NCI-H2107 treated with DMSO at 0.1 percent for 48 hours (cell line): ENCODE measurements around the gene PMM2.
"Not testable (repeated sequence)": the region's sequence is repeated elsewhere in the genome, so short reads cannot be mapped to it uniquely, and the experiment has no call there.

Experiments
- DNase-seq: peaks from one replicate; lab custom pipeline; 2025; ENCODE audit not compliant: unreplicated experiment; lab: John Stamatoyannopoulos, UW

Gene PMM2

GRCh38 chr16:8781797-8782196 is 15.8 kb upstream of the PMM2 start:
- no peak for DNase-seq

GRCh38 chr16:8782673-8783072 is 15.0 kb upstream of the PMM2 start:
- no peak for DNase-seq

GRCh38 chr16:8785408-8785807 is 12.2 kb upstream of the PMM2 start:
- DNase-seq = no peak

GRCh38 chr16:8786316-8786715 is 11.3 kb upstream of the PMM2 start:
- not testable (repeated sequence) for DNase-seq

GRCh38 chr16:8788578-8789172 is 9.0 kb upstream of the PMM2 start:
- DNase-seq = no peak

- no peak for DNase-seq
Measured at GRCh38 chr16:8795091-8795490, 2.5 kb upstream of the PMM2 start.

GRCh38 chr16:8795818-8796217 is 1.8 kb upstream of the PMM2 start:
- DNase-seq = no peak

GRCh38 chr16:8796469-8797363 is 923 bp upstream of the PMM2 start:
- no peak for DNase-seq

GRCh38 chr16:8798174-8798527 is 512 bp downstream of the PMM2 start:
- no peak for DNase-seq

GRCh38 chr16:8798535-8799157 is 1.0 kb downstream of the PMM2 start:
- DNase-seq = no peak

GRCh38 chr16:8801701-8802100 is 4.1 kb downstream of the PMM2 start:
- no peak for DNase-seq

- DNase-seq = not testable (repeated sequence)
Measured at GRCh38 chr16:8803733-8804132, 6.1 kb downstream of the PMM2 start.

GRCh38 chr16:8804313-8804712 is 6.7 kb downstream of the PMM2 start:
- DNase-seq = no peak

- no peak for DNase-seq
Measured at GRCh38 chr16:8806272-8806983, 8.8 kb downstream of the PMM2 start.

- no peak for DNase-seq
Measured at GRCh38 chr16:8807189-8807588, 9.6 kb downstream of the PMM2 start.

GRCh38 chr16:8808009-8808408 is 10.4 kb downstream of the PMM2 start:
- no peak for DNase-seq

GRCh38 chr16:8808613-8809353 is 11.1 kb downstream of the PMM2 start:
- no peak for DNase-seq

GRCh38 chr16:8812162-8812843 is 14.7 kb downstream of the PMM2 start:
- DNase-seq = no peak

GRCh38 chr16:8814095-8814806 is 16.6 kb downstream of the PMM2 start:
- no peak for DNase-seq
